GM21619 (cell line): Measurements from ENCODE around the gene CD82.
"Not testable (repeated sequence)": the region's sequence is repeated elsewhere in the genome, so short reads cannot be mapped to it uniquely, and the experiment has no call there.

Experiments used
- ATAC-seq: cut with Tn5 transposase; IDR thresholded peaks from one replicate; pipeline ENCODE4 v1.9.1; 2021; ENCODE audit not compliant: unreplicated experiment

CD82 gene

DNA sequence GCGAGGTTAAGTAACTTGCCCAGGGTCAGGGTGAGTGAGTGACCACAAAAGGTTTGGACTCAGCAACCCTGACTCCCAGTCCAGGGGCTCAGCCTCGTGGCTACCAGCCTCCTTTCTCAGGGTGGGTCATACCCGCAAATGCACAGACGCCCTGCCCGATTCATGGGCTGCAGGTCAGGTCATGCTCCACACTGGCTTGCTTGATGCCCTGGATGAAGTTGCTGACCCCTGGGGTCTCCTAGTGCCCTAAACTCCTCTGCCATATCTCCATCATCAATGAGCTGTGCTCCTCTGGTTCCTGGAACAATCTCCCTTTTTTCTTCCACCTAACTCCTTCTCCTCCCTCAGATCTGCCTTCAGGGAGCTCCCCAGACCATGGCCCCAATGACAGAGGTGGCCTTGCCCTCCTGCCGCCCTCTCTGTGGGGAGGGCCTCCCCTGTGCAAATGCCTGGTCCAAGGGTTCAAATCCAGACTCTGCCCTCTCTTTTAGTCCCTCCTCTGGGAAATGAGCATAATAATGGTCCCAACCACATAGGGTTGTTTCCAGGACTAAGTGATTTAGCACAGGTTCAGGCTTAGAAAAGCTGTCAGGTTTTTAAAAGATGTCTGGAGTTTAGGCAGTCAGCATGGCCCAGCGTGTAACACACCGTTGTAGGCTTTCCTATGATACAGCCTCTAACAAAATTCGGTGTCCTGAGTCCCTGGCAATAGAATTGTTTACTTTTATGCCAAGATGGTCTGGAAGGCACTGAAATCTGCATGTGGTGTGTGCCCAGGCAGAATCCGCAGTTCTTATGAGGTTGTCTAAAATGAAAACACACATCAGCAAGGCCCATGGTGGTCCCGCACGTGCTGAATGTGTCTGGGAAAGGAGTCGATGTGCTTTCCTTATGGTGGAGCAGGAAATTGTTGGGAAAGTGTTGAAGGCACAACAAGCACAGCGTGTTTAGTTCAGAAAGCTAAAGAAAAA, 63.6 kb downstream of the CD82 start:
- ATAC-seq = no peak

DNA sequence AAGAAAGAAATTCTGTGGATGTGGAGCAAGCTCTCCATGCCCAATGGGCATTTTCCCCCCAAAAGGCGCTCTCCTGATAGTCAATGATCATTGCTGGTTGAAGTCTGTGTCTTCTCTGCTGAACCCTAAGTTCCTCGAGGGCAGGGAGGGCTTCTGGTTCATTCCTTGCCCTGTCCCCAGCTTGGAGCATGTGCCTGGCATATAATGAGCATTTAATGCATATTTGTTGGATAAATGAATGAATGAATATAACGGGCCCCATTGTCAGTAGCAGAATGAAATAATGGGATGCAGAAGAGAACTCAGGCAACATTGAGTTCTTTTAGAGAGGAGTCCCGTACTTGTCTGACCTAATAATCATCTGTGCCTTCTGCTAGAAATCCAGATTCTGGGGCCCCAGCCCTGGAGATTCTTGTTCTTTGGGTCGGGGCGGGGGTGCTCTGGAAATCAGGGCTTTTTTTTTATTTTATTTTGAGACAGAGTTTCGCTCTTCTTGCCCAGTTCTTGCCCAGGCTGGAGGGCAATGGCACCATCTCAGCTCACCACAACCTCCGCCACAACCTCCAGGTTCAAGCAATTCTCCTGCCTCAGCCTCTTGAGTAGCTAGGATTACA, 64.4 kb downstream of the CD82 start:
- ATAC-seq = no peak

DNA sequence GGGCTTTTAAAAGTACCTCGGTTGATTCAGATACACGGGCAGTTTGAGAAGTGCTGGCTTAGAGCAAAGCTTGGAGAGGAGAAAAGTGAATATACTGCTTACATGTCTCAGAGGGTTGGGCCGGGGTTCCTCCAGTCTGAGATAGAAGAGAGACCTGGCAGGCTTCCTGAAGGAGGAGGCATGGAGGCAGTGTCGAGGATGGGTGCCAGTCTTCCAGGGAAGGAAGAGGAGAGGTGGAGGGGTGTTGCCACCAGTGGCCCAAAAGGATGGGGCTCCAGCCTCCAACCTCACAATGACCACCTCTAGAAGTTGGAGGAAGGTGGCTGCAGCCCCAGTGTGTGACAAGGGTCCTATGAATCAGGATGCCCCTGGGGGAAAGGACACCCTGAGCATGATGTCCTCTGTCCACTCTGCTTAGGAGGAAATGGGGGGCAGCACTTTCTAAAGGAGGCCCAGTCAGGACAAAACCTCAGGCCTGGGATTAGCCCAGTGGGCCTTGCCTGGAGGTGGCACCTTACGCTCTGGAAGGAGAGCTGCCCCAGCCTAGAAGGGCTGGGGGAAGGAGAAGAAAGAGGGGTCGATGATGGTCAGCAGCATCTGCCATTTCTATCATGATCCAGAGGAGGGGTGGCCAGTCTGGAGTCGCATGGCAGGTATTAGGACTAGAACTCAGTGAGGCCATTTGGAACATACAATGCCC, 65.2 kb downstream of the CD82 start:
- no peak for ATAC-seq

- no peak for ATAC-seq
Observed at GRCh38 chr11:44631831-44632230, 66.4 kb downstream of the CD82 start.

GRCh38 chr11:44632466-44633123, 67.1 kb downstream of the CD82 start:
- ATAC-seq = no peak

- ATAC-seq = no peak
Observed at GRCh38 chr11:44633641-44634040, 68.2 kb downstream of the CD82 start.

GRCh38 chr11:44634401-44635281, 69.2 kb downstream of the CD82 start:
- no peak for ATAC-seq

GRCh38 chr11:44637487-44637886, 72.0 kb downstream of the CD82 start:
- ATAC-seq = no peak

DNA sequence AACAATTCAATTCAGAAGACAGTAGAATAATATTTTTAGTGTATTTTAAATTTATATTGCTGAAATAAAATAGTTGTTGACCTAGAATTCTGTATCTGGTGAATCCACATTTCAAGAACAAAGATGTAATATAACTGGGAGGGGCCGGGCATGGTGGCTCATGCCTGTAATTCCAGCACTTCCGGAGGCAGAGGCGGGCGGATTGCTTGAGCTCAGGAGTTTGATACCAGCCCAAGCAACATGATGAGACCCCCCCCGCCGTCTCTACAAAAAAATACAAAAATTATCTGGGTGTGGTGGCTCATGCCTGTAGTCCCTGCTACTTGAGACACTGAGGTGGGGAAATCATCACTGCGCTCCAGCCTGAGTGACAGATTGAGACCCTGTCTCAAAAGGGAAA, 72.6 kb downstream of the CD82 start:
- ATAC-seq = no peak

- no peak for ATAC-seq
Observed at GRCh38 chr11:44643217-44643616, 77.8 kb downstream of the CD82 start.

- ATAC-seq = no peak
Observed at GRCh38 chr11:44645827-44646226, 80.4 kb downstream of the CD82 start.

DNA sequence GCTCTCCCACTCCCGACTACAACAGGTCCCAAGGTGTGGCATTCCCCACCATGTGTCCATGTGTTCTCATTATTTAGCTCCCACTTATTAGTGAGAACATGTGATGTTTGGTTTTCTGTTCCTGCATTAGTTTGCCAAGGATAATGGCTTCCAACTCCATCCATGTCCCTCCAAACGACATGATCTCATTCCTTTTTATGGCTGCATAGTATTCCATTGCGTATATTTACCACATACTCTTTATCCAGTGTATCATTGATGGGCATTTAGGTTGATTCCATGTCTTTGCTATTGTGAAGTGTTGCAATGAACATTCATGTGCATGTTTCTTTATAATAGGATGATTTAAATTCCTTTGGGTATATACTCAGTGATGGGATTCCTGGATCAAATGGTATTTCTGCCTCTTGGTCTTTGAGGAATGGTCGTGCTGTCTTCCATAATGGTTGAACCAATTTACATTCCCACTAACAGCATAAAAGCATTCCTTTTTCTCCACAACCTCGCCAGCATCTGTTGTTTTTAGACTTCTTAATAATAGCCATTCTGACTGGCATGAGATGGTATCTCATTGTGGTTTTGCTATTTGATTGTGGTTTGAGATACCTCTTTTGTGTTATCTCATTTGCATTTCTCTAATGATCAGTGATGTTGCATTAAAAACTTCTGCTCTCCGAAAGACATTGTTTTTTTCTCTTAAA, 81.9 kb downstream of the CD82 start:
- ATAC-seq = not testable (repeated sequence)

- no peak for ATAC-seq
Observed at GRCh38 chr11:44648109-44648508, 82.6 kb downstream of the CD82 start.

DNA sequence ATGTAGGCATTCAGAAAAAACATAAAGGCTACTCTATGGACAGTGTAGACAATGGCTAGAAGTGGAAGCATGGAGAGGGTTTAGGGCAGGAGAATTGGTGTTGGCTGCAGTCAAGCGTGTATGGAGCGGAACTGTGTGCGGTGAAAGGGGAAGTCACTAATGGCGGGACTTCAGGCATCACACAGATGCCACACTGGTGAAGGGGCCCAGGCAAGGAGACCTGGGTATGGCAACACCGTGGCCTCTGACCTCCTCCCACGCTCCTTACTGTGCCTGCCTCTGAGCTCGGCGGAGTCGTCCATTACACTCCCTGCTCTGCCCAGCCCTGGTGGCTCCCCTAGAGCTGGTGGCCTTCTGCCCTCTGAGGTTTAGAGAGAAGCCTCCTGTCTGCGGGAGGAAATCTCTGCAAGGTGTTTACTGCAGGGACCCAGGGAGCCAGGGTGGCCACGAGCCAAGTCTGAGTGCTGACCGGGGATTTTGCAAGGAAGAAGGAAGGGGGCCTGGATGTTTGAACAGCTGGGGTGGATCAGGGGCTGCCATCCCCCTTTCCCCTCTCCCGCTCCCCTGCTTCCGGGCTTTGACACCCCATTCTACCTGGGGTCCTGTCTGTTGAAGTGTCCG, 86.2 kb downstream of the CD82 start:
- no peak for ATAC-seq

DNA sequence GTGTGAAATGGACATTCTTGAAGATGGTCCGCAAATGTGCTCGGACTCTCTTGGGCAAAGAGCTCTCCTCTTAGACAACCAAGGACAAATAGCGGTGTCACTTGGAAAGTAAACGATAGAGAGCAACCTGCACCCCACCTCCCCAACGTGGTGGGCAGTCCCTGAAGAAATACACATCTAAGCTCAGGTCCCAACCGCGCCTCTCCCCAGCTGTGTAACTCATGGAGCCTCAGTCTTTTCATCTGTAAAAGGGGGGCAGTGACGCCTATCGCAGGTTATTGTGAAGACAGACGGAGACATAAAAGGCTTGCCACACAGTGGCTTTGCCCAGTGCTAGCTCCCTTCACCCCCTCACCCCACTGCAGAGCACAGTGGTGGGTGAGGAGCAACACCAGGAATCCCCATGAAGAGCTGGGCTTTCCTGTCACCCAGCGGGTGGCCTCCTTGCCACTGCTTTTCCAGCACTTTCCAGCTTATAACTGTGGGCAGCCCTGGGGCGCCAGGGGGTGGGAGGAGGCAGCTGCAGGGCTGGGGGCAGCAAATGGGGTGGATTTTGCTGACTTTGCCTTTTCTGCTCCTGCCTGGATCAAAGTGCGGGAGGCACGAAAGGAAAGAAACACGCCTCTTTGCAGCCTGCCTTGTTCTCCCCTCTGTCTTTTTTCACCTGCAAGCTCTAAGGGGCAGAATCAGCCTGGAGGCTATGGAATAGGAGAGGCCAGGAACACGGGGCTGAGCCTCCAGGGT, 87.6 kb downstream of the CD82 start:
- no peak for ATAC-seq

- no peak for ATAC-seq
Observed at GRCh38 chr11:44654057-44654456, 88.6 kb downstream of the CD82 start.

DNA sequence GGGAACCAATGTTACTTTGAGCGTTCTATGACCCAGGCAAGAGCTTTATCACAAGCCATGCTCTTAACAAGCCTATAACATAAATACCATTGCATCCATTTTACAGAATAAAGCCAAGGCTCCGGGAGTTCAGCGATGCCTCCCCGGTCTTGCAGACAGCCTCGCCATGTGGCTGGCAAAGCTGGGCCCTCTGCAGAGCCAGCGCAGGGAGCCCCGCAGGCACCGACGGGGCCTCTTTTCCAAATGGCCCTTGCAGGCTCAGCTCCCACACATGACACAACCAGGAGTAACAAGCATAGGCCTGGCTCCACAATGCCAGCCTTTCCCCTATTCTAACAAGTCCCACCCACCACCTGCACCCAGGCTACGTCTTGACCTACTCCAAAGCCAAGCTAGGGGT, 89.1 kb downstream of the CD82 start:
- no peak for ATAC-seq

- no peak for ATAC-seq
Observed at GRCh38 chr11:44657836-44658505, 92.5 kb downstream of the CD82 start.
